ENCODE measurements around the gene CFAP97D1.

GRCh38 chr17:43814026-43814425, 33.8 kb downstream of the CFAP97D1 start:
- TF ChIP-seq CTCF (IDR thresholded peaks at IDR 0.05; ENCODE audit: insufficient read depth, low read depth, low read length): no peak
- TF ChIP-seq EZH2 (IDR thresholded peaks at IDR 0.05; ENCODE audit: insufficient read depth, low read length): no peak

Measured in astrocyte (in vitro differentiated cells and primary cell).